Neural crest cell (in vitro differentiated cells): Measurements from ENCODE around the gene RAD18. TPM values are rescaled to one million over a fixed set of nuclear protein-coding genes. Genes with fewer than 3 reads are reported as not detected.

Experiments
- DNase-seq: peaks from one replicate; pipeline ENCODE4 v3.0.0; 2021; ENCODE audit warnings: low read depth, mixed read lengths, low spot score
- H3K27ac Mint-ChIP-seq: one replicate; pipeline ENCODE4 v1.8.0; 2021; ENCODE audit warnings: mild to moderate bottlenecking, mixed read lengths; ENCODE audit not compliant: unreplicated experiment
- H3K27me3 Mint-ChIP-seq: 2 replicates; pipeline ENCODE4 v1.8.0; 2021; ENCODE audit warnings: low read depth, mild to moderate bottlenecking, mixed read lengths
- H3K36me3 Mint-ChIP-seq: 2 replicates; pipeline ENCODE4 v1.8.0; 2021; ENCODE audit warnings: low read depth, mild to moderate bottlenecking, mixed read lengths
- H3K4me1 Mint-ChIP-seq: 2 replicates; pipeline ENCODE4 v1.8.0; 2021; ENCODE audit warnings: mixed read lengths
- H3K4me3 Mint-ChIP-seq: one replicate; pipeline ENCODE4 v1.8.0; 2021; ENCODE audit warnings: mild to moderate bottlenecking, mixed read lengths
- H3K9me3 Mint-ChIP-seq: 2 replicates; pipeline ENCODE4 v1.8.0; 2021; ENCODE audit warnings: mixed read lengths
- CTCF ChIP-seq: fragments of 200-600 bp; sonication (generic); conservative IDR thresholded peaks from 2 replicates; pipeline ENCODE4 v1.5.0; 2021; ENCODE audit warnings: antibody characterized with exemption, mild to moderate bottlenecking
- total RNA-seq: library from RNA; stranded (reverse); gene quantifications from 2 replicates; pipeline ENCODE4 v1.2.1, GENCODE V29; 2021

The RAD18 gene
- total RNA-seq, 1 donor from 2014 or later: 36.3 TPM

GRCh38 chr3:8879347-8879944 lies 83.8 kb downstream of the RAD18 start:
- Mint-ChIP-seq H3K27me3 (no peaks in the 10 kb centered on the region), H3K36me3 (peaks cover 33% of the 10 kb centered on the region), H3K27ac (no peak overlapping the region), H3K4me3 (no peak overlapping the region), H3K9me3 (no peaks in the 10 kb centered on the region), H3K4me1 (peaks cover 8% of the 10 kb centered on the region)
- DNase-seq: no peak
- TF ChIP-seq CTCF: no peak

- no peak overlapping the region for H3K27ac Mint-ChIP-seq
- no peaks in the 10 kb centered on the region for H3K9me3 Mint-ChIP-seq
- no peak overlapping the region for H3K4me3 Mint-ChIP-seq
- peaks cover 21% of the 10 kb centered on the region for H3K36me3 Mint-ChIP-seq
- no peak for TF ChIP-seq CTCF
- no peak for DNase-seq
- H3K27me3 Mint-ChIP-seq: no peaks in the 10 kb centered on the region
- peaks cover 5% of the 10 kb centered on the region for H3K4me1 Mint-ChIP-seq
These were observed 87.4 kb downstream of the RAD18 start for GRCh38 chr3:8875836-8876235.

- no peak overlapping the region for H3K27ac Mint-ChIP-seq
- DNase-seq: no peak
- H3K36me3 Mint-ChIP-seq: peaks cover 21% of the 10 kb centered on the region
- H3K9me3 Mint-ChIP-seq: no peaks in the 10 kb centered on the region
- TF ChIP-seq CTCF: no peak
- peaks cover 21% of the 10 kb centered on the region for H3K4me1 Mint-ChIP-seq
- no peaks in the 10 kb centered on the region for H3K27me3 Mint-ChIP-seq
- H3K4me3 Mint-ChIP-seq: no peak overlapping the region
These were observed 89.5 kb downstream of the RAD18 start for GRCh38 chr3:8873740-8874139.

GRCh38 chr3:8872261-8872660 lies 91.0 kb downstream of the RAD18 start:
- no peak overlapping the region for H3K4me3 Mint-ChIP-seq
- H3K4me1 Mint-ChIP-seq: peaks cover 21% of the 10 kb centered on the region
- DNase-seq: no peak
- no peaks in the 10 kb centered on the region for H3K9me3 Mint-ChIP-seq
- TF ChIP-seq CTCF: no peak
- no peaks in the 10 kb centered on the region for H3K27me3 Mint-ChIP-seq
- H3K27ac Mint-ChIP-seq: no peak overlapping the region
- peaks cover 17% of the 10 kb centered on the region for H3K36me3 Mint-ChIP-seq

- Mint-ChIP-seq H3K4me3 (no peak overlapping the region), H3K4me1 (peaks cover 21% of the 10 kb centered on the region), H3K9me3 (no peaks in the 10 kb centered on the region), H3K27ac (no peak overlapping the region), H3K27me3 (no peaks in the 10 kb centered on the region), H3K36me3 (peaks cover 12% of the 10 kb centered on the region)
- no peak for TF ChIP-seq CTCF
- no peak for DNase-seq
These were observed 92.0 kb downstream of the RAD18 start for GRCh38 chr3:8871306-8871705.
